Frontal cortex (tissue), 4 donors: Measurements from ENCODE around the gene GPHB5. TPM values are rescaled to one million over a fixed set of nuclear protein-coding genes. Genes with fewer than 3 reads are reported as not detected.

Source experiments
- DNase-seq, 2 donors: peaks; one replicate each; pipeline ENCODE4 v3.0.0; 2012; ENCODE audit warnings: low spot score in 2 of 2
- FAIRE-seq: peaks from 2 replicates; lab custom pipeline; 2012; peaks lifted over from hg19 to GRCh38; lab: Jason Lieb, UNC
- total RNA-seq: library from RNA; depleted of rRNA; stranded (reverse); fragments of >200 nt; gene quantifications from one replicate; pipeline ENCODE4 v1.2.3, GENCODE V29; 2014
- donor health status: control.
- donor health status: control.
- donor health status: control.

The GPHB5 gene
- total RNA-seq, 1 donor from 2014 or later, result not detected

- FAIRE-seq (no peak), DNase-seq (no peak)
Measured at GRCh38 chr14:63269561-63270225, 49.0 kb downstream of the GPHB5 start.

DNA sequence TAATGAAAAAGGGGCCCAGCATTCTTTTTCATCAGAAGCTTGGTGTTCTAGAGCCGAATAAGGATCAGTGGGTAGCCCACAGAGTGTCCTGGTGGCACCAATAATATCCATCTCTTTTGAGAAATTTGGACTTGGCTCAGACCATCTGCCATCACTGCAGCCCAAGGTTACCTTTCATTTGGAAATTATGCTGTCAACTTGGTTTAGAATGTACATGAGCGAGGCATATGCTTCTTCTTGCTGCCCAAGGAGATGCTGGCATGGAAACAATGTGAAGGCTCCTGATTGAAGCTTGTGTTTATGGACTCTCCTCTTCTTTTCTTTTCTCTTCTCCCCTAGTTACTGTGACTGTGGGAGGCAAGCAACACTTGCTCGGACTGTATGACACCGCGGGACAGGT, 50.0 kb downstream of the GPHB5 start:
- FAIRE-seq, result no peak
- no peak for DNase-seq

GRCh38 chr14:63267171-63267570, 51.6 kb downstream of the GPHB5 start:
- DNase-seq (no peak), FAIRE-seq (no peak)

- DNase-seq (no peak), FAIRE-seq (no peak)
Measured at GRCh38 chr14:63266106-63266505, 52.6 kb downstream of the GPHB5 start.

Other genes starting within 250 kb of the GPHB5 start
- gene RHOJ, start 114.5 kb downstream of the GPHB5 start, total RNA-seq, result 4.5 TPM
- 35.1 TPM for gene PPP2R5E, start 224.4 kb upstream of the GPHB5 start, total RNA-seq